ENCODE data around the gene ZCCHC24.

GRCh38 chr10:79427965-79428364 is 17.5 kb downstream of the ZCCHC24 start:
- TF ChIP-seq CTCF (IDR thresholded peaks at IDR 0.05 in 8 of 11, conservative IDR thresholded peaks at IDR 0.05 in 3 of 11) = no peak
- no peak for TF ChIP-seq POLR2AphosphoS5 (IDR thresholded peaks at IDR 0.05)
- TF ChIP-seq POLR2A (IDR thresholded peaks at IDR 0.05) = no peak
